A549 (cell line): Measurements from ENCODE around the gene TAF10. TPM values are rescaled to one million over a fixed set of nuclear protein-coding genes. Genes with fewer than 3 reads are reported as not detected.

Experiments
- ATAC-seq, 2 experiments: fragments of 200-7000 bp in 1 of 2; fragments of >200 bp in 1 of 2; cut with Nextera tagmentation in 1 of 2; cut with Tn5 transposase in 1 of 2; 3 replicates each; pipeline versions ENCODE4 v1.8.0 to v1.9.1; 2018 to 2020; ENCODE audit warnings: mild to moderate bottlenecking in 1 of 2, moderate library complexity in 1 of 2
- CTCF ChIA-PET: fragments of 300-600 bp; sonication (Branson Sonifier 250); formaldehyde crosslinking; extraction: SDS; loops from one replicate; lab custom pipeline; 2021; ENCODE audit warnings: antibody characterized with exemption, inconsistent platforms; lab: Yijun Ruan, JAX
- POLR2A ChIA-PET: fragments of 350-600 bp; formaldehyde crosslinking; extraction: SDS; loops from one replicate; lab custom pipeline; 2021; ENCODE audit warnings: antibody characterized with exemption, inconsistent platforms; lab: Yijun Ruan, JAX
- DNase-seq, 2 experiments: peaks; one replicate each; pipeline versions ENCODE4 v3.0.0 to v3.0.0-alpha.2; 2011 to 2016; ENCODE audit warnings: low read depth in 1 of 2, low spot score in 1 of 2
- FAIRE-seq: peaks from 2 replicates; lab custom pipeline; 2011; peaks lifted over from hg19 to GRCh38; lab: Jason Lieb, UNC
- H3K27ac ChIP-seq, 2 experiments: fragments of >200 bp; sonication (Bioruptor Twin); formaldehyde crosslinking; 3 replicates each; pipeline ENCODE4 v1.5.1; 2016 to 2017
- H3K4me1 ChIP-seq: fragments of >200 bp; sonication (Bioruptor Twin); formaldehyde crosslinking; 3 replicates; pipeline ENCODE4 v1.6.1; 2016
- H3K4me2 ChIP-seq: fragments of >200 bp; sonication (Bioruptor Twin); formaldehyde crosslinking; 3 replicates; pipeline ENCODE4 v1.6.1; 2016
- H3K4me3 ChIP-seq: fragments of >200 bp; sonication (Bioruptor Twin); formaldehyde crosslinking; 3 replicates; pipeline ENCODE4 v1.5.1; 2016
- H3K9me3 ChIP-seq: fragments of >200 bp; sonication (Bioruptor Twin); formaldehyde crosslinking; 3 replicates; pipeline ENCODE4 v1.6.1; 2016
- BCL3 ChIP-seq: fragments of >200 bp; sonication (Bioruptor Twin); formaldehyde crosslinking; IDR thresholded peaks from 3 replicates; pipeline ENCODE4 v1.6.1; 2016
- CEBPB ChIP-seq, 2 experiments: fragments of >200 bp in 1 of 2; sonication (Bioruptor Twin) in 1 of 2; formaldehyde crosslinking in 1 of 2; IDR thresholded peaks; 2 replicates each; pipeline ENCODE4 v1.6.1; 2012 to 2016
- CHD4 ChIP-seq: fragments of 200-600 bp; sonication (generic); IDR thresholded peaks from 2 replicates; pipeline ENCODE4 v1.6.1; 2016; ENCODE audit warnings: antibody characterized with exemption, mild to moderate bottlenecking, borderline replicate concordance
- E2F6 ChIP-seq: IDR thresholded peaks from 2 replicates; pipeline ENCODE4 v1.6.1; 2012; ENCODE audit warnings: low read depth, borderline replicate concordance
- EHF ChIP-seq: fragments of 250-450 bp; sonication (Bioruptor Pico); IDR thresholded peaks from 2 replicates; pipeline ENCODE4 v1.5.0; 2020; ENCODE audit warnings: mild to moderate bottlenecking
- ELK1 ChIP-seq: fragments of 150-350 bp; IDR thresholded peaks from 2 replicates; pipeline ENCODE4 v1.6.1; 2014; ENCODE audit warnings: low read depth, mild to moderate bottlenecking, low read length
- ESRRA ChIP-seq: fragments of 150-350 bp; IDR thresholded peaks from 2 replicates; pipeline ENCODE4 v1.6.1; 2014; ENCODE audit warnings: mild to moderate bottlenecking, low read length, borderline replicate concordance
- FOSL2 ChIP-seq, 2 experiments: fragments of 450-650 bp in 1 of 2; fragments of >200 bp in 1 of 2; sonication (Bioruptor Twin) in 1 of 2; formaldehyde crosslinking; IDR thresholded peaks; 2 replicates each; pipeline versions ENCODE4 v1.5.0 to v1.6.1; 2016 to 2020; ENCODE audit warnings: mild to moderate bottlenecking in 1 of 2, moderate library complexity in 1 of 2
- HOXB13 ChIP-seq: fragments of 250-450 bp; sonication (Bioruptor Pico); IDR thresholded peaks from 2 replicates; pipeline ENCODE4 v1.5.0; 2020; ENCODE audit warnings: low read depth, mild to moderate bottlenecking, moderate library complexity
- HOXB5 ChIP-seq: fragments of 250-450 bp; sonication (Bioruptor Pico); IDR thresholded peaks from 2 replicates; pipeline ENCODE4 v1.5.0; 2020; ENCODE audit warnings: mild to moderate bottlenecking, moderate library complexity
- KDM5A ChIP-seq: fragments of 200-600 bp; sonication (generic); IDR thresholded peaks from 2 replicates; pipeline ENCODE4 v1.6.1; 2016; ENCODE audit warnings: antibody characterized with exemption, mild to moderate bottlenecking
- NFE2L2 ChIP-seq: fragments of 150-350 bp; conservative IDR thresholded peaks from 2 replicates; pipeline ENCODE4 v1.6.1; 2014; ENCODE audit warnings: low read length
- NPAS2 ChIP-seq: fragments of 250-450 bp; sonication (Bioruptor Pico); IDR thresholded peaks from 2 replicates; pipeline ENCODE4 v1.8.0; 2022; ENCODE audit warnings: mild to moderate bottlenecking, moderate library complexity, borderline replicate concordance
- PBX3 ChIP-seq: IDR thresholded peaks from 2 replicates; pipeline ENCODE4 v1.6.1; 2012
- PHF8 ChIP-seq: fragments of 200-600 bp; sonication (generic); IDR thresholded peaks from 2 replicates; pipeline ENCODE4 v1.6.1; 2016; ENCODE audit warnings: low read depth, mild to moderate bottlenecking, antibody characterized with exemption, moderate library complexity, borderline replicate concordance
- POLR2AphosphoS2 ChIP-seq: conservative IDR thresholded peaks from 2 replicates; pipeline ENCODE4 v1.6.1; 2012; ENCODE audit warnings: low read length, improper control_type of control experiment, inconsistent platforms
- RCOR1 ChIP-seq: fragments of 150-350 bp; IDR thresholded peaks from 2 replicates; pipeline ENCODE4 v1.6.1; 2014; ENCODE audit warnings: antibody characterized with exemption, low read length, low read depth
- SMC3 ChIP-seq: fragments of >200 bp; sonication (Bioruptor Twin); formaldehyde crosslinking; IDR thresholded peaks from 3 replicates; pipeline ENCODE4 v1.6.1; 2018; ENCODE audit warnings: inconsistent platforms
- SREBF2 ChIP-seq: fragments of 450-650 bp; IDR thresholded peaks from 2 replicates; pipeline ENCODE4 v1.6.1; 2014; ENCODE audit warnings: mild to moderate bottlenecking, moderate library complexity
- TFCP2L1 ChIP-seq: fragments of 250-450 bp; sonication (Bioruptor Pico); IDR thresholded peaks from 2 replicates; pipeline ENCODE4 v1.5.0; 2021; ENCODE audit warnings: mild to moderate bottlenecking
- TP53 ChIP-seq: fragments of 250-450 bp; sonication (Bioruptor Pico); IDR thresholded peaks from 2 replicates; pipeline ENCODE4 v1.5.0; 2021; ENCODE audit warnings: mild to moderate bottlenecking, moderate library complexity
- ZNF302 ChIP-seq: fragments of 250-450 bp; sonication (Bioruptor Pico); IDR thresholded peaks from 2 replicates; pipeline ENCODE4 v1.9.0; 2021; ENCODE audit warnings: inconsistent platforms, mild to moderate bottlenecking, moderate library complexity
- WGBS: methylation state at CpG from one replicate; pipeline ENCODE4 v1.1.6; 2017; ENCODE audit errors: missing lambda C conversion rate; 5-methylcytosine and 5-hydroxymethylcytosine counted together
- polyA plus RNA-seq, 4 experiments: library from polyadenylated mRNA; depleted of rRNA in 3 of 4; stranded (reverse); fragments of >200 nt; fragmentation: RNase III in 1 of 4; extraction: RNeasy Plus Mini Kit Qiagen cat#74134 plus additional on column Dnase treatment in 1 of 4; gene quantifications; 2 replicates in 3 of 4; 3 replicates in 1 of 4; pipeline ENCODE4 v1.2.3, GENCODE V29; 2011 to 2017

Gene TAF10
- polyA plus RNA-seq, 2 of the 4 experiments (the other 2 are of a cell fraction) = 135 to 174 TPM

- TF ChIP-seq E2F6 = no peak
- no peak for TF ChIP-seq TFCP2L1 (CRISPR knock-in tag)
- no peak for TF ChIP-seq HOXB13
- no peak for TF ChIP-seq CEBPB (IDR thresholded peaks at IDR 0.05)
- no peak for TF ChIP-seq CHD4
- TF ChIP-seq ELK1 = no peak
- no peak for TF ChIP-seq FOSL2 (IDR thresholded peaks at IDR 0.05)
- no peak for TF ChIP-seq FOSL2 (CRISPR knock-in tag; IDR thresholded peaks at IDR 0.05)
- TF ChIP-seq PBX3 = no peak
- TF ChIP-seq RCOR1 = no peak
- TF ChIP-seq HOXB5 (CRISPR knock-in tag) = no peak
- no peak for TF ChIP-seq TP53
- TF ChIP-seq PHF8 = no peak
- TF ChIP-seq NFE2L2 = no peak
- TF ChIP-seq KDM5A = no peak
- TF ChIP-seq ZNF302 (CRISPR knock-in tag) = no peak
- no peak for TF ChIP-seq POLR2AphosphoS2
- no peak for TF ChIP-seq SREBF2
- no peak for TF ChIP-seq BCL3
- ChIA-PET CTCF (interaction anchor here (1.7 to 1.8 kb wide), 2 partner anchors 26 to 126 kb away, joined by 4 to 5 read pairs; partner anchors contain the start of gene MRPL17), POLR2A (no interaction called here)
- no peak overlapping the region for H3K4me3 ChIP-seq
- WGBS = 11% methylated on average over 1 of the region's 1 CpG
- no peak for ATAC-seq
- H3K4me2 ChIP-seq = no peak overlapping the region
- no peak for DNase-seq
- no peak overlapping the region for H3K27ac ChIP-seq
- no peaks in the 10 kb centered on the region for H3K9me3 ChIP-seq
- no peak for FAIRE-seq
- no peaks in the 10 kb centered on the region for H3K4me1 ChIP-seq
Measured at GRCh38 chr11:6657346-6657745, 45.3 kb upstream of the TAF10 start.

GRCh38 chr11:6656936-6657335 is 44.9 kb upstream of the TAF10 start:
- FAIRE-seq (no peak), ATAC-seq (no peak), DNase-seq (no peak)
- no peak overlapping the region for H3K27ac ChIP-seq
- no peak overlapping the region for H3K4me2 ChIP-seq
- H3K9me3 ChIP-seq = no peaks in the 10 kb centered on the region
- 78% methylated on average over 5 of the region's 5 CpGs for WGBS
- H3K4me3 ChIP-seq = no peak overlapping the region
- CTCF ChIA-PET = interaction anchor here (1.7 to 1.8 kb wide), 2 partner anchors 27 to 126 kb away, joined by 4 to 5 read pairs; partner anchors contain the start of gene MRPL17
- POLR2A ChIA-PET = no interaction called here
- no peak for TF ChIP-seq PBX3
- no peak for TF ChIP-seq ESRRA
- no peak for TF ChIP-seq EHF (CRISPR knock-in tag)
- no peak for TF ChIP-seq SMC3
- no peak for TF ChIP-seq NPAS2 (CRISPR knock-in tag)
- TF ChIP-seq, all 56 proteins: peak for 0
- H3K4me1 ChIP-seq = no peaks in the 10 kb centered on the region
